ENCODE data around the gene SLC39A1.

DNA sequence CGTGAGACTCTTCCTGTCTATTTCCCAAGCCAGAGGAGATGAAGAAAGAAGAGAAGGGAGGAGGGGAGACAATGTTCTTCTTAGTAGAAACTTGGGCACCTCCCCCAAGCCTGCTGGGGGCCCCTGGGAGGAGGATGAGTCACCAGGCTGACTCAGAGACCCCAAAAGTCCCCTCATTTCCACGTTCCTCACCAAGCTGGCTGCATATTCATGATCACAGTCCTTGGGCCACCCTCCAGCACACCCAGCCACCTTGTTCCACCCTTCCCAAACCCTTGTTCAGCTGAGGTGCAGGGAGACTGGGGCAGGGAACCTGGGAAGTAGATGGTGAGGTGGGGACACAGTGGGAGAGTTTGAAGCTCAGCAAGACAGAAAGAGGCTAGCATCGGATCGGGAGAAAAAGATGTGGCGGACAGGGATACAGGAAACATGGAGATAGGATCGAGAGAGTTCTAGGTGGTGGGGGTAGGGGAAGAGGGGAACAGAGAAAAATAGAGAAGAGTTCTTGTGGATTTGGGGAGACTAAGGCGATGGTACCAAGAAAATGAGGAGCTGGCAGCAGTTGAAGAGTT lies 22.1 kb upstream of the SLC39A1 start:
- no peak for TF ChIP-seq CTCF (conservative IDR thresholded peaks at IDR 0.05; ENCODE audit: low read depth in 2 of 2)
- no peak for TF ChIP-seq EZH2 (IDR thresholded peaks at IDR 0.05; ENCODE audit: low read depth, unreplicated experiment)
- TF ChIP-seq CREB1 (CRISPR knock-in tag; IDR thresholded peaks at IDR 0.05; ENCODE audit: low read depth): no peak
- TF ChIP-seq POLR2AphosphoS5 (IDR thresholded peaks at IDR 0.05; ENCODE audit: low read depth): peak; percentile 53
